ENCODE data around the gene SCN3B.

DNA sequence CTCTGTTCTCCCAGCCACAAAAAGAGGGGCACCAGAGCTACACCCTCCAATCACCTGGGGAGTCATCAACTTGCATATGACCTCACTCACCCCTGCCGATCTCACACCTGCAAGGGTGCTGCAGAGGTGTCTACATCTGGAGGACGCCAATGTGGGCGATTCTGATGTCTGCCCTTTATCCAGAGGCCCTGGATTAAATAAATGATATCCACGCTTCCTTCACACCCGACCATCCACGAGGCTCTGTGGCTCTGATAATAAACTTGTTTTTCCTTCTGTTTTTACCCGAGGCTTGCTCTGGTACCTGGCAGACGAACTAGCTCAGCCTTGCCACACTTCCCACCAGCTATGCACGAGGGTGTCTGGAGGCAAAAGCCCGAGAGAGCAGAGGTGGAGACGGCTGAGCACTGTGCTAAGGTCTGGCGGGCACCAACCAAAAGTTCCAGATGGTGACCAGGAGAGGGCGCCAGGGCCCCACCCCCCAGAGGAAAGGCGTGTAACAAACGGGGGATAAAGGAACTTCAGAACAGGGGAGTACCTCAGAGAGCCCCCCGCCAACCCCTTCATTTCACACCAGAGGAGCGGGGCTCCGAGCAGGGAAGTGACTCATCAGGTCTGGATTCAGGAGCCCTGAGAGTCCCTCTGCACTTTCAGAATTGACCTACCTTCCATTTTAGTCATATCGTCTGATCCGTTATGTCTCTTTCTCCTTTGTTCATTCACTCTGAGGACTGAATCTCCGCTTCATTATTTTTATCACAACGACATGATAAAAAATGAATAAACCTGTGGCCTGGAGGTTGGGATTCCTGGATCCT, 13.5 kb downstream of the SCN3B start:
- TF ChIP-seq MAX (CRISPR knock-in tag; IDR thresholded peaks at IDR 0.05) = no peak; the same call in 1 of the 2 replicates
- no peak for TF ChIP-seq GABPB1 (CRISPR knock-in tag; IDR thresholded peaks at IDR 0.05)
- no peak for TF ChIP-seq NFYB (CRISPR knock-in tag; conservative IDR thresholded peaks at IDR 0.05; ENCODE audit: low read depth)
- TF ChIP-seq CTCF (IDR thresholded peaks at IDR 0.05) = peak; percentile 84
- TF ChIP-seq TEAD4 (CRISPR knock-in tag; IDR thresholded peaks at IDR 0.05) = no peak
- TF ChIP-seq, protein P1, sequence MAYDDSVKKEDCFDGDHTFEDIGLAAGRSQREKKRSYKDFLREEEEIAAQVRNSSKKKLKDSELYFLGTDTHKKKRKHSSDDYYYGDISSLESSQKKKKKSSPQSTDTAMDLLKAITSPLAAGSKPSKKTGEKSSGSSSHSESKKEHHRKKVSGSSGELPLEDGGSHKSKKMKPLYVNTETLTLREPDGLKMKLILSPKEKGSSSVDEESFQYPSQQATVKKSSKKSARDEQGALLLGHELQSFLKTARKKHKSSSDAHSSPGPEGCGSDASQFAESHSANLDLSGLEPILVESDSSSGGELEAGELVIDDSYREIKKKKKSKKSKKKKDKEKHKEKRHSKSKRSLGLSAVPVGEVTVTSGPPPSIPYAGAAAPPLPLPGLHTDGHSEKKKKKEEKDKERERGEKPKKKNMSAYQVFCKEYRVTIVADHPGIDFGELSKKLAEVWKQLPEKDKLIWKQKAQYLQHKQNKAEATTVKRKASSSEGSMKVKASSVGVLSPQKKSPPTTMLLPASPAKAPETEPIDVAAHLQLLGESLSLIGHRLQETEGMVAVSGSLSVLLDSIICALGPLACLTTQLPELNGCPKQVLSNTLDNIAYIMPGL (CRISPR knock-in tag; IDR thresholded peaks at IDR 0.05) = no peak
- TF ChIP-seq, protein P2, sequence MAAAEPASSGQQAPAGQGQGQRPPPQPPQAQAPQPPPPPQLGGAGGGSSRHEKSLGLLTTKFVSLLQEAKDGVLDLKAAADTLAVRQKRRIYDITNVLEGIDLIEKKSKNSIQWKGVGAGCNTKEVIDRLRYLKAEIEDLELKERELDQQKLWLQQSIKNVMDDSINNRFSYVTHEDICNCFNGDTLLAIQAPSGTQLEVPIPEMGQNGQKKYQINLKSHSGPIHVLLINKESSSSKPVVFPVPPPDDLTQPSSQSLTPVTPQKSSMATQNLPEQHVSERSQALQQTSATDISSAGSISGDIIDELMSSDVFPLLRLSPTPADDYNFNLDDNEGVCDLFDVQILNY (CRISPR knock-in tag; IDR thresholded peaks at IDR 0.05) = no peak
- TF ChIP-seq ZNF138 (CRISPR knock-in tag; conservative IDR thresholded peaks at IDR 0.05) = no peak
- TF ChIP-seq MLX (CRISPR knock-in tag; IDR thresholded peaks at IDR 0.05) = no peak
- TF ChIP-seq, protein P3, sequence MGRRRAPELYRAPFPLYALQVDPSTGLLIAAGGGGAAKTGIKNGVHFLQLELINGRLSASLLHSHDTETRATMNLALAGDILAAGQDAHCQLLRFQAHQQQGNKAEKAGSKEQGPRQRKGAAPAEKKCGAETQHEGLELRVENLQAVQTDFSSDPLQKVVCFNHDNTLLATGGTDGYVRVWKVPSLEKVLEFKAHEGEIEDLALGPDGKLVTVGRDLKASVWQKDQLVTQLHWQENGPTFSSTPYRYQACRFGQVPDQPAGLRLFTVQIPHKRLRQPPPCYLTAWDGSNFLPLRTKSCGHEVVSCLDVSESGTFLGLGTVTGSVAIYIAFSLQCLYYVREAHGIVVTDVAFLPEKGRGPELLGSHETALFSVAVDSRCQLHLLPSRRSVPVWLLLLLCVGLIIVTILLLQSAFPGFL (CRISPR knock-in tag; IDR thresholded peaks at IDR 0.05; ENCODE audit: borderline replicate concordance) = no peak
- no peak for TF ChIP-seq ELF4 (CRISPR knock-in tag; IDR thresholded peaks at IDR 0.05; ENCODE audit: low read depth)
- no peak for TF ChIP-seq MYBL2 (CRISPR knock-in tag; IDR thresholded peaks at IDR 0.05)
